H9 (cell line): ENCODE measurements around the gene GRIP1. TPM values are rescaled to one million over a fixed set of nuclear protein-coding genes. Genes with fewer than 3 reads are reported as not detected.
A peak's percentile ranks its signal among the peaks of the same experiment; 100 is the strongest.

Experiments
- DNase-seq: peaks from one replicate; pipeline ENCODE4 v3.0.0-alpha.2; 2017
- H2AFZ ChIP-seq: one replicate; pipeline ENCODE4 v1.6.1; 2013; ENCODE audit warnings: mild to moderate bottlenecking, low read length, control low read depth, moderate library complexity
- H2AK5ac ChIP-seq: 2 replicates; pipeline ENCODE4 v1.6.1; 2013; ENCODE audit warnings: low read length, control low read depth, mixed read lengths; ENCODE audit not compliant: insufficient read length
- H2BK120ac ChIP-seq: one replicate; pipeline ENCODE4 v1.6.1; 2013; ENCODE audit warnings: low read depth, mild to moderate bottlenecking, low read length, control low read depth, inconsistent platforms; ENCODE audit not compliant: poor library complexity, severe bottlenecking
- H2BK12ac ChIP-seq: 2 replicates; pipeline ENCODE4 v1.6.1; 2013; ENCODE audit warnings: low read length, control low read depth, mixed read lengths, low read depth; ENCODE audit not compliant: insufficient read length
- H2BK15ac ChIP-seq: 2 replicates; pipeline ENCODE4 v1.6.1; 2013; ENCODE audit warnings: low read depth, low read length, control low read depth
- H2BK20ac ChIP-seq: one replicate; pipeline ENCODE4 v1.6.1; 2013; ENCODE audit warnings: low read depth, mild to moderate bottlenecking, low read length, control low read depth, inconsistent platforms; ENCODE audit not compliant: poor library complexity, severe bottlenecking
- H2BK5ac ChIP-seq: 2 replicates; pipeline ENCODE4 v1.6.1; 2013; ENCODE audit warnings: low read length, control low read depth, mixed read lengths; ENCODE audit not compliant: insufficient read length
- H3K14ac ChIP-seq: 2 replicates; pipeline ENCODE4 v1.6.1; 2013; ENCODE audit warnings: low read length, control low read depth; ENCODE audit not compliant: insufficient read depth
- H3K18ac ChIP-seq: 2 replicates; pipeline ENCODE4 v1.6.1; 2013; ENCODE audit warnings: low read depth, mild to moderate bottlenecking, mixed read lengths, low read length, control low read depth; ENCODE audit not compliant: insufficient read length
- H3K23ac ChIP-seq: 2 replicates; pipeline ENCODE4 v1.6.1; 2013; ENCODE audit warnings: low read length, control low read depth, mixed read lengths, low read depth; ENCODE audit not compliant: insufficient read length
- H3K23me2 ChIP-seq: 2 replicates; pipeline ENCODE4 v1.6.1; 2013; ENCODE audit warnings: low read depth, mild to moderate bottlenecking, mixed read lengths, low read length, control low read depth; ENCODE audit not compliant: insufficient read length, poor library complexity, severe bottlenecking
- H3K27ac ChIP-seq: 2 replicates; pipeline ENCODE4 v1.5.1; 2013; ENCODE audit warnings: low read length, control low read depth, mixed read lengths, low read depth; ENCODE audit not compliant: insufficient read length
- H3K27me3 ChIP-seq: 2 replicates; pipeline ENCODE4 v1.6.1; 2013; ENCODE audit warnings: low read length, control low read depth, inconsistent platforms; ENCODE audit not compliant: insufficient read depth
- H3K4ac ChIP-seq: 2 replicates; pipeline ENCODE4 v1.6.1; 2013; ENCODE audit warnings: low read depth, mild to moderate bottlenecking, control low read depth, inconsistent platforms, low read length, moderate library complexity
- H3K4me1 ChIP-seq: 2 replicates; pipeline ENCODE4 v1.6.1; 2013; ENCODE audit warnings: low read length, control low read depth, inconsistent platforms; ENCODE audit not compliant: insufficient read depth
- H3K4me2 ChIP-seq: 2 replicates; pipeline ENCODE4 v1.6.1; 2013; ENCODE audit warnings: low read length, control low read depth, mixed read lengths; ENCODE audit not compliant: insufficient read length, insufficient read depth
- H3K56ac ChIP-seq: 2 replicates; pipeline ENCODE4 v1.6.1; 2013; ENCODE audit warnings: low read depth, mild to moderate bottlenecking, mixed read lengths, low read length, control low read depth; ENCODE audit not compliant: insufficient read length
- H3K79me1 ChIP-seq: 2 replicates; pipeline ENCODE4 v1.6.1; 2013; ENCODE audit warnings: low read depth, mild to moderate bottlenecking, moderate library complexity, low read length, control low read depth, inconsistent platforms; ENCODE audit not compliant: insufficient read depth, poor library complexity, severe bottlenecking
- H3K79me2 ChIP-seq: 2 replicates; pipeline ENCODE4 v1.6.1; 2013; ENCODE audit warnings: low read length, control low read depth, inconsistent platforms; ENCODE audit not compliant: insufficient read depth
- H3K9ac ChIP-seq: 2 replicates; pipeline ENCODE4 v1.6.1; 2013; ENCODE audit warnings: low read length, control low read depth, mixed read lengths; ENCODE audit not compliant: insufficient read length; ENCODE audit errors: extremely low read depth
- H3K9me3 ChIP-seq: one replicate; pipeline ENCODE4 v1.6.1; 2013; ENCODE audit warnings: low read depth, low read length, inconsistent platforms; ENCODE audit not compliant: control insufficient read depth
- H3T11ph ChIP-seq: one replicate; pipeline ENCODE4 v1.6.1; 2013; ENCODE audit warnings: mild to moderate bottlenecking, low read length, control low read depth, inconsistent platforms
- H4K20me1 ChIP-seq: one replicate; pipeline ENCODE4 v1.6.1; 2013; ENCODE audit not compliant: control insufficient read depth, insufficient read length, insufficient read depth
- H4K5ac ChIP-seq: 2 replicates; pipeline ENCODE4 v1.6.1; 2013; ENCODE audit warnings: low read depth, mild to moderate bottlenecking, mixed read lengths, low read length, control low read depth; ENCODE audit not compliant: insufficient read length
- H4K8ac ChIP-seq: replicated peaks from 2 replicates; pipeline ENCODE4 v1.6.1; 2013; ENCODE audit warnings: low read length, control low read depth, mixed read lengths, low read depth; ENCODE audit not compliant: insufficient read length
- H4K91ac ChIP-seq: 2 replicates; pipeline ENCODE4 v1.6.1; 2013; ENCODE audit warnings: low read depth, mild to moderate bottlenecking, moderate library complexity, mixed read lengths, low read length, control low read depth; ENCODE audit not compliant: insufficient read length
- H3K27ac Mint-ChIP-seq, 3 experiments: 2 replicates in 2 of 3; 3 replicates in 1 of 3; pipeline ENCODE4 v1.8.0; 2020 to 2021; ENCODE audit warnings: mixed read lengths in 3 of 3, mild to moderate bottlenecking in 1 of 3, moderate library complexity in 1 of 3
- H3K27me3 Mint-ChIP-seq: 2 replicates; pipeline ENCODE4 v1.8.0; 2021; ENCODE audit warnings: low read depth, mild to moderate bottlenecking, moderate library complexity, mixed read lengths
- H3K36me3 Mint-ChIP-seq, 3 experiments: 2 replicates in 2 of 3; 3 replicates in 1 of 3; pipeline ENCODE4 v1.8.0; 2020 to 2021; ENCODE audit warnings: low read depth in 3 of 3, mixed read lengths in 3 of 3; ENCODE audit not compliant: insufficient read depth in 1 of 3
- H3K4me1 Mint-ChIP-seq, 2 experiments: 2 replicates each; pipeline ENCODE4 v1.8.0; 2020; ENCODE audit warnings: mixed read lengths in 2 of 2
- H3K4me3 Mint-ChIP-seq, 2 experiments: 2 replicates in 1 of 2; 3 replicates in 1 of 2; pipeline ENCODE4 v1.8.0; 2020 to 2021; ENCODE audit warnings: mild to moderate bottlenecking in 2 of 2, mixed read lengths in 2 of 2, moderate library complexity in 1 of 2
- H3K9me3 Mint-ChIP-seq, 2 experiments: 2 replicates in 1 of 2; 3 replicates in 1 of 2; pipeline ENCODE4 v1.8.0; 2020; ENCODE audit warnings: mild to moderate bottlenecking in 2 of 2, mixed read lengths in 2 of 2, moderate library complexity in 1 of 2
- CTCF ChIP-seq: fragments of 200-600 bp; sonication (generic); conservative IDR thresholded peaks from 3 replicates; pipeline ENCODE4 v1.8.0; 2021; ENCODE audit warnings: antibody characterized with exemption, mild to moderate bottlenecking
- WGBS: extraction: QIAGEN DNeasy Blood & Tissue Kit; methylation state at CpG from one replicate; pipeline ENCODE4 v1.1.7; 2013; ENCODE audit warnings: missing lambda C conversion rate, low lambda C conversion rate, mixed read lengths; ENCODE audit not compliant: insufficient read length; ENCODE audit errors: extremely low coverage; 5-methylcytosine and 5-hydroxymethylcytosine counted together
- total RNA-seq: library from RNA; stranded (reverse); gene quantifications from 2 replicates; pipeline ENCODE4 v1.2.1, GENCODE V29; 2021

GRIP1 gene
- total RNA-seq, 1 experiment from 2014 or later, result 19.5 TPM

- H2BK20ac ChIP-seq, result no peak overlapping the region
- Mint-ChIP-seq H3K4me1 (0 out of 4 replicates have a peak, but pooled peaks cover 0 to 3% of the 10 kb centered on the region in 2 experiments), H3K9me3 (peaks cover 4 to 9% of the 10 kb centered on the region in 2 experiments; a peak in 4 of 5 replicates), H3K36me3 (peaks cover 0 to 6% (median 0%) of the 10 kb centered on the region in 3 experiments; a peak in 1 of 7 replicates), H3K27me3 (no peaks in the 10 kb centered on the region), H3K4me3 (no peak overlapping the region), H3K27ac (peak overlapping the region in 1 of 3 experiments; percentile 44; a peak in 1 of 7 replicates)
- no peaks in the 10 kb centered on the region for H3K79me1 ChIP-seq
- no peak overlapping the region for H2BK15ac ChIP-seq
- no peak overlapping the region for H3K27ac ChIP-seq
- H3K4ac ChIP-seq, result no peak overlapping the region
- no peak overlapping the region for H2BK5ac ChIP-seq
- no peak overlapping the region for H3K18ac ChIP-seq
- no peak overlapping the region for H2AFZ ChIP-seq
- H4K8ac ChIP-seq, result no peak overlapping the region
- no peak overlapping the region for H3T11ph ChIP-seq
- H3K23ac ChIP-seq, result no peak overlapping the region
- H2BK12ac ChIP-seq, result no peak overlapping the region
- H3K23me2 ChIP-seq, result no peaks in the 10 kb centered on the region
- H2AK5ac ChIP-seq, result no peak overlapping the region
- WGBS, result no CpG with 5 or more reads among the region's 3 CpGs
- no peak overlapping the region for H4K91ac ChIP-seq
- no peaks in the 10 kb centered on the region for H3K27me3 ChIP-seq
- H2BK120ac ChIP-seq, result no peak overlapping the region
- H3K4me1 ChIP-seq, result no peaks in the 10 kb centered on the region
- no peak for DNase-seq
- no peak overlapping the region for H3K14ac ChIP-seq
- no peak overlapping the region for H3K9ac ChIP-seq
- H3K9me3 ChIP-seq, result no peaks in the 10 kb centered on the region
- no peak overlapping the region for H3K56ac ChIP-seq
- no peaks in the 10 kb centered on the region for H3K79me2 ChIP-seq
- no peak overlapping the region for H3K4me2 ChIP-seq
- H4K20me1 ChIP-seq, result no peaks in the 10 kb centered on the region
- H4K5ac ChIP-seq, result no peak overlapping the region
- peak; percentile 63 for TF ChIP-seq CTCF
Measured at GRCh38 chr12:66708704-66709456, 30.0 kb upstream of the GRIP1 start.
